H1 (cell line): ENCODE measurements around the gene OSCP1. TPM values are rescaled to one million over a fixed set of nuclear protein-coding genes. Genes with fewer than 3 reads are reported as not detected.

Experiments used
- BACH1 ChIP-seq: IDR thresholded peaks from 2 replicates; pipeline ENCODE4 v1.6.1; 2012; ENCODE audit warnings: low read length, improper control_type of control experiment
- CEBPB ChIP-seq: IDR thresholded peaks from 2 replicates; pipeline ENCODE4 v1.6.1; 2012; ENCODE audit warnings: low read depth, low read length
- CTBP2 ChIP-seq: IDR thresholded peaks from 2 replicates; pipeline ENCODE4 v1.7.0; 2011; ENCODE audit warnings: borderline replicate concordance, mild to moderate bottlenecking, moderate library complexity, mixed read lengths, low read length; ENCODE audit not compliant: insufficient read depth, insufficient read length
- FOSL1 ChIP-seq: IDR thresholded peaks from 2 replicates; pipeline ENCODE4 v1.6.1; 2011; ENCODE audit warnings: mild to moderate bottlenecking, low read depth, low read length, moderate library complexity; ENCODE audit not compliant: insufficient read depth
- GTF2F1 ChIP-seq: IDR thresholded peaks from 2 replicates; pipeline ENCODE4 v1.6.1; 2012; ENCODE audit warnings: low read depth, low read length, improper control_type of control experiment, borderline replicate concordance
- NANOG ChIP-seq: IDR thresholded peaks from 2 replicates; pipeline ENCODE4 v1.6.1; 2011; ENCODE audit warnings: low read length, low read depth, mild to moderate bottlenecking, inconsistent platforms; ENCODE audit not compliant: insufficient read depth, poor library complexity, severe bottlenecking
- RNF2 ChIP-seq: fragments of 200-900, 300-1000 bp; sonication (generic); IDR thresholded peaks from 2 replicates; pipeline ENCODE4 v1.7.1; 2016; ENCODE audit warnings: borderline replicate concordance, low read depth, mild to moderate bottlenecking, antibody characterized with exemption, low read length; ENCODE audit not compliant: poor library complexity, severe bottlenecking; ENCODE audit errors: missing control alignments
- RXRA ChIP-seq: IDR thresholded peaks from 2 replicates; pipeline ENCODE4 v1.6.1; 2011; ENCODE audit warnings: low read depth, mild to moderate bottlenecking, low read length, moderate library complexity; ENCODE audit not compliant: insufficient read depth
- SP2 ChIP-seq: IDR thresholded peaks from 2 replicates; pipeline ENCODE4 v1.6.1; 2012; ENCODE audit warnings: mild to moderate bottlenecking, low read length, inconsistent platforms
- polyA plus RNA-seq, 7 experiments: library from polyadenylated mRNA; depleted of rRNA in 3 of 7; stranded (reverse) in 5 of 7; unstranded in 2 of 7; fragments of >200 nt in 5 of 7; fragments of 200-250 nt in 2 of 7; gene quantifications; 1 replicate in 5 of 7; 2 replicates in 1 of 7; 4 replicates in 1 of 7; pipeline versions ENCODE4 v1.2.1 to v1.2.3, GENCODE V29; 2011 to 2013; ENCODE audit warnings: missing spikeins in 2 of 7, mixed read lengths in 2 of 7
- total RNA-seq: library from RNA; stranded (reverse); fragmentation: NEBNext Ultra II Directional; extraction: Animal tissue kit (Norgen Biotek cat#: 25700); gene quantifications from 2 replicates; pipeline ENCODE4 v1.2.1, GENCODE V29; 2021
- TF ChIP-seq, protein P1 (sequence below): fragments of 300-600 bp; sonication (generic); IDR thresholded peaks from 2 replicates; pipeline ENCODE4 v1.7.1; 2012; ENCODE audit warnings: low read length, moderate library complexity, mild to moderate bottlenecking, inconsistent platforms; ENCODE audit not compliant: insufficient replicate concordance
- TF ChIP-seq, protein P2 (sequence below): IDR thresholded peaks from 2 replicates; pipeline ENCODE4 v1.6.1; 2011; ENCODE audit warnings: low read depth, mild to moderate bottlenecking, low read length; ENCODE audit not compliant: insufficient read depth

Gene OSCP1
- total and polyA plus RNA-seq, 2 of the 8 experiments (the other 6 are each of a cell fraction or from before 2014, with no cell fraction given), result 1.8 to 3.3 TPM

DNA sequence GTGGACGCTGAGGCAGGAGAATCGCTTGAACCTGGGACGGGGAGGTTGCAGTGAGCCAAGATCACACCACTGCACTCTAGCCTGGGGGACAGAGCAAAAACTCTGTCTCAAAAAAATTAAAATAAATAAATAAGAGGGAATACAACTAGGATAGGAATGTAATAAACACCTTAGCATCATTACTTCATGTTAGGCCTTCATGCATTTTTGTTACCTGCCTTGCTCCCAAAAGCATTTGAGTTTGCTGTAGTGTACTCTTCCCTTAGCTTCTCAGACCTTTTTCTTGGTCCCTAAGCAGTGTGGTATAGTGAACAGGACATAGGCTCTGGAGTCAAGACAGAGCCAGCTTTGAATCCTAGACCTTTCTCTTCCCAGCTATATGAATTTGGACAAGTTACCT is 2.8 kb upstream of the OSCP1 start (continued):
- TF ChIP-seq, protein P1, sequence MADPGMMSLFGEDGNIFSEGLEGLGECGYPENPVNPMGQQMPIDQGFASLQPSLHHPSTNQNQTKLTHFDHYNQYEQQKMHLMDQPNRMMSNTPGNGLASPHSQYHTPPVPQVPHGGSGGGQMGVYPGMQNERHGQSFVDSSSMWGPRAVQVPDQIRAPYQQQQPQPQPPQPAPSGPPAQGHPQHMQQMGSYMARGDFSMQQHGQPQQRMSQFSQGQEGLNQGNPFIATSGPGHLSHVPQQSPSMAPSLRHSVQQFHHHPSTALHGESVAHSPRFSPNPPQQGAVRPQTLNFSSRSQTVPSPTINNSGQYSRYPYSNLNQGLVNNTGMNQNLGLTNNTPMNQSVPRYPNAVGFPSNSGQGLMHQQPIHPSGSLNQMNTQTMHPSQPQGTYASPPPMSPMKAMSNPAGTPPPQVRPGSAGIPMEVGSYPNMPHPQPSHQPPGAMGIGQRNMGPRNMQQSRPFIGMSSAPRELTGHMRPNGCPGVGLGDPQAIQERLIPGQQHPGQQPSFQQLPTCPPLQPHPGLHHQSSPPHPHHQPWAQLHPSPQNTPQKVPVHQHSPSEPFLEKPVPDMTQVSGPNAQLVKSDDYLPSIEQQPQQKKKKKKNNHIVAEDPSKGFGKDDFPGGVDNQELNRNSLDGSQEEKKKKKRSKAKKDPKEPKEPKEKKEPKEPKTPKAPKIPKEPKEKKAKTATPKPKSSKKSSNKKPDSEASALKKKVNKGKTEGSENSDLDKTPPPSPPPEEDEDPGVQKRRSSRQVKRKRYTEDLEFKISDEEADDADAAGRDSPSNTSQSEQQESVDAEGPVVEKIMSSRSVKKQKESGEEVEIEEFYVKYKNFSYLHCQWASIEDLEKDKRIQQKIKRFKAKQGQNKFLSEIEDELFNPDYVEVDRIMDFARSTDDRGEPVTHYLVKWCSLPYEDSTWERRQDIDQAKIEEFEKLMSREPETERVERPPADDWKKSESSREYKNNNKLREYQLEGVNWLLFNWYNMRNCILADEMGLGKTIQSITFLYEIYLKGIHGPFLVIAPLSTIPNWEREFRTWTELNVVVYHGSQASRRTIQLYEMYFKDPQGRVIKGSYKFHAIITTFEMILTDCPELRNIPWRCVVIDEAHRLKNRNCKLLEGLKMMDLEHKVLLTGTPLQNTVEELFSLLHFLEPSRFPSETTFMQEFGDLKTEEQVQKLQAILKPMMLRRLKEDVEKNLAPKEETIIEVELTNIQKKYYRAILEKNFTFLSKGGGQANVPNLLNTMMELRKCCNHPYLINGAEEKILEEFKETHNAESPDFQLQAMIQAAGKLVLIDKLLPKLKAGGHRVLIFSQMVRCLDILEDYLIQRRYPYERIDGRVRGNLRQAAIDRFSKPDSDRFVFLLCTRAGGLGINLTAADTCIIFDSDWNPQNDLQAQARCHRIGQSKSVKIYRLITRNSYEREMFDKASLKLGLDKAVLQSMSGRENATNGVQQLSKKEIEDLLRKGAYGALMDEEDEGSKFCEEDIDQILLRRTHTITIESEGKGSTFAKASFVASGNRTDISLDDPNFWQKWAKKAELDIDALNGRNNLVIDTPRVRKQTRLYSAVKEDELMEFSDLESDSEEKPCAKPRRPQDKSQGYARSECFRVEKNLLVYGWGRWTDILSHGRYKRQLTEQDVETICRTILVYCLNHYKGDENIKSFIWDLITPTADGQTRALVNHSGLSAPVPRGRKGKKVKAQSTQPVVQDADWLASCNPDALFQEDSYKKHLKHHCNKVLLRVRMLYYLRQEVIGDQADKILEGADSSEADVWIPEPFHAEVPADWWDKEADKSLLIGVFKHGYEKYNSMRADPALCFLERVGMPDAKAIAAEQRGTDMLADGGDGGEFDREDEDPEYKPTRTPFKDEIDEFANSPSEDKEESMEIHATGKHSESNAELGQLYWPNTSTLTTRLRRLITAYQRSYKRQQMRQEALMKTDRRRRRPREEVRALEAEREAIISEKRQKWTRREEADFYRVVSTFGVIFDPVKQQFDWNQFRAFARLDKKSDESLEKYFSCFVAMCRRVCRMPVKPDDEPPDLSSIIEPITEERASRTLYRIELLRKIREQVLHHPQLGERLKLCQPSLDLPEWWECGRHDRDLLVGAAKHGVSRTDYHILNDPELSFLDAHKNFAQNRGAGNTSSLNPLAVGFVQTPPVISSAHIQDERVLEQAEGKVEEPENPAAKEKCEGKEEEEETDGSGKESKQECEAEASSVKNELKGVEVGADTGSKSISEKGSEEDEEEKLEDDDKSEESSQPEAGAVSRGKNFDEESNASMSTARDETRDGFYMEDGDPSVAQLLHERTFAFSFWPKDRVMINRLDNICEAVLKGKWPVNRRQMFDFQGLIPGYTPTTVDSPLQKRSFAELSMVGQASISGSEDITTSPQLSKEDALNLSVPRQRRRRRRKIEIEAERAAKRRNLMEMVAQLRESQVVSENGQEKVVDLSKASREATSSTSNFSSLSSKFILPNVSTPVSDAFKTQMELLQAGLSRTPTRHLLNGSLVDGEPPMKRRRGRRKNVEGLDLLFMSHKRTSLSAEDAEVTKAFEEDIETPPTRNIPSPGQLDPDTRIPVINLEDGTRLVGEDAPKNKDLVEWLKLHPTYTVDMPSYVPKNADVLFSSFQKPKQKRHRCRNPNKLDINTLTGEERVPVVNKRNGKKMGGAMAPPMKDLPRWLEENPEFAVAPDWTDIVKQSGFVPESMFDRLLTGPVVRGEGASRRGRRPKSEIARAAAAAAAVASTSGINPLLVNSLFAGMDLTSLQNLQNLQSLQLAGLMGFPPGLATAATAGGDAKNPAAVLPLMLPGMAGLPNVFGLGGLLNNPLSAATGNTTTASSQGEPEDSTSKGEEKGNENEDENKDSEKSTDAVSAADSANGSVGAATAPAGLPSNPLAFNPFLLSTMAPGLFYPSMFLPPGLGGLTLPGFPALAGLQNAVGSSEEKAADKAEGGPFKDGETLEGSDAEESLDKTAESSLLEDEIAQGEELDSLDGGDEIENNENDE, result no peak
- TF ChIP-seq CTBP2, result no peak
- no peak for TF ChIP-seq NANOG
- TF ChIP-seq RXRA, result no peak
- TF ChIP-seq SP2, result no peak
- TF ChIP-seq RNF2, result no peak
- TF ChIP-seq, protein P2, sequence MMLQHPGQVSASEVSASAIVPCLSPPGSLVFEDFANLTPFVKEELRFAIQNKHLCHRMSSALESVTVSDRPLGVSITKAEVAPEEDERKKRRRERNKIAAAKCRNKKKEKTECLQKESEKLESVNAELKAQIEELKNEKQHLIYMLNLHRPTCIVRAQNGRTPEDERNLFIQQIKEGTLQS, result no peak
- no peak for TF ChIP-seq FOSL1
- no peak for TF ChIP-seq BACH1
- no peak for TF ChIP-seq CEBPB
- no peak for TF ChIP-seq GTF2F1
